C4-2B (cell line): ENCODE measurements around the gene IQSEC1.

Experiments used
- CTCF ChIP-seq: fragments of 450-650 bp; conservative IDR thresholded peaks from 2 replicates; pipeline ENCODE4 v1.5.1; 2017; ENCODE audit warnings: mild to moderate bottlenecking
- ZFX ChIP-seq: fragments of 450-650 bp; IDR thresholded peaks from 2 replicates; pipeline ENCODE4 v1.6.1; 2017

- TF ChIP-seq CTCF (no peak), ZFX (no peak)
These were observed 138.8 kb downstream of the IQSEC1 start for GRCh38 chr3:12934431-12934830.
